Mesendoderm (in vitro differentiated cells): Measurements from ENCODE around the gene LYRM2.

Experiments used
- DNase-seq: peaks from one replicate; pipeline ENCODE4 v3.0.0; 2013
- H2AK5ac ChIP-seq: 2 replicates; pipeline ENCODE4 v1.6.1; 2013; ENCODE audit warnings: low read length, inconsistent platforms
- H2BK120ac ChIP-seq: 2 replicates; pipeline ENCODE4 v1.6.1; 2013; ENCODE audit warnings: low read depth, mild to moderate bottlenecking, low read length, moderate library complexity, mixed read lengths
- H2BK15ac ChIP-seq: replicated peaks from 2 replicates; pipeline ENCODE4 v1.6.1; 2013; ENCODE audit warnings: low read depth, mild to moderate bottlenecking, moderate library complexity
- H2BK5ac ChIP-seq: 2 replicates; pipeline ENCODE4 v1.6.1; 2013; ENCODE audit warnings: low read length, inconsistent platforms
- H3K18ac ChIP-seq: 2 replicates; pipeline ENCODE4 v1.6.1; 2013; ENCODE audit warnings: mild to moderate bottlenecking, low read length, mixed read lengths
- H3K23ac ChIP-seq: one replicate; pipeline ENCODE4 v1.6.1; 2013; ENCODE audit warnings: low read length
- H3K27ac ChIP-seq: 2 replicates; pipeline ENCODE4 v1.5.1; 2013; ENCODE audit warnings: low read depth, mild to moderate bottlenecking, inconsistent platforms, low read length, moderate library complexity
- H3K27me3 ChIP-seq: 2 replicates; pipeline ENCODE4 v1.6.1; 2013; ENCODE audit warnings: low read length, control low read depth, mild to moderate bottlenecking, inconsistent platforms; ENCODE audit not compliant: insufficient read depth, poor library complexity
- H3K36me3 ChIP-seq: 2 replicates; pipeline ENCODE4 v1.6.1; 2013; ENCODE audit warnings: low read length, inconsistent platforms; ENCODE audit not compliant: control insufficient read depth, insufficient read depth
- H3K4ac ChIP-seq: one replicate; pipeline ENCODE4 v1.6.1; 2013; ENCODE audit warnings: low read depth, mild to moderate bottlenecking, low read length, moderate library complexity
- H3K4me1 ChIP-seq: 2 replicates; pipeline ENCODE4 v1.6.1; 2013; ENCODE audit warnings: low read depth, low read length, inconsistent platforms; ENCODE audit not compliant: control insufficient read depth
- H3K4me2 ChIP-seq: 2 replicates; pipeline ENCODE4 v1.6.1; 2013; ENCODE audit warnings: low read length
- H3K4me3 ChIP-seq: 2 replicates; pipeline ENCODE4 v1.5.1; 2013; ENCODE audit warnings: mild to moderate bottlenecking, low read length
- H3K56ac ChIP-seq: one replicate; pipeline ENCODE4 v1.6.1; 2013; ENCODE audit warnings: low read length
- H3K79me1 ChIP-seq: 2 replicates; pipeline ENCODE4 v1.6.1; 2013; ENCODE audit warnings: low read length, inconsistent platforms
- H3K79me2 ChIP-seq: 2 replicates; pipeline ENCODE4 v1.6.1; 2013; ENCODE audit warnings: mild to moderate bottlenecking, low read length; ENCODE audit not compliant: control insufficient read depth, insufficient read depth
- H3K9ac ChIP-seq: 2 replicates; pipeline ENCODE4 v1.6.1; 2013; ENCODE audit warnings: low read length, inconsistent platforms
- H4K5ac ChIP-seq: one replicate; pipeline ENCODE4 v1.6.1; 2013; ENCODE audit warnings: low read length
- H4K8ac ChIP-seq: one replicate; pipeline ENCODE4 v1.6.1; 2013; ENCODE audit warnings: low read depth, mild to moderate bottlenecking, control low read depth, low read length, moderate library complexity
- WGBS: extraction: QIAGEN DNeasy Blood & Tissue Kit; methylation state at CpG from one replicate; pipeline ENCODE4 v1.1.7; 2013; ENCODE audit warnings: low lambda C conversion rate, missing lambda C conversion rate; ENCODE audit not compliant: insufficient coverage; ENCODE audit errors: extremely low coverage; 5-methylcytosine and 5-hydroxymethylcytosine counted together

The LYRM2 gene

DNA sequence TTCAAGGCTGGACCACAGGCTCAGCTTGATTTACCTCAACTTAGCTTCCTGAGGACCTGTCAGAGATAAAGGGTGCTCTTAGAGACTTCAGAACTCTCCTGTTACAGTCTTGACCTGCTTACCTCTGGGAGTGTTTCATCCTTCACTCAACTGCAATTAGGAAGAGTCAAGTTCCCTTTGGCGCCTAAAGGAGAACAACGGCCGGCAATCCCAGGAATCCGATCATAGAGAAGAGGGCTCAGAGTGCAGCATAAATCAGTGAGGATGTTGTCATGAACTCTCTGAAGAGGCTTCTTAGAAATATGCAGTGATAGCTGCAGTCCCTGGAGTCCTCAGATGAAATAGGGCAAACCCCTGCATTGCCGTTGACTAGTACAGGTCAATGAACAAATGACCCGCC lies 36.4 kb downstream of the LYRM2 start:
- H3K4me1 ChIP-seq: no peaks in the 10 kb centered on the region
- DNase-seq: no peak
- no peak overlapping the region for H3K27ac ChIP-seq
- no peak overlapping the region for H3K9ac ChIP-seq
- peak overlapping the region; percentile 41 for H2AK5ac ChIP-seq
- H2BK120ac ChIP-seq: no peak overlapping the region
- H3K79me1 ChIP-seq: no peaks in the 10 kb centered on the region
- H3K4ac ChIP-seq: no peak overlapping the region
- no peaks in the 10 kb centered on the region for H3K27me3 ChIP-seq
- H3K56ac ChIP-seq: peak overlapping the region; percentile 42
- no peak overlapping the region for H4K5ac ChIP-seq
- peaks cover 3% of the 10 kb centered on the region for H3K36me3 ChIP-seq
- H2BK5ac ChIP-seq: no peak overlapping the region
- no peak overlapping the region for H3K23ac ChIP-seq
- H3K18ac ChIP-seq: no peak overlapping the region
- H3K4me3 ChIP-seq: no peak overlapping the region
- H3K79me2 ChIP-seq: no peaks in the 10 kb centered on the region
- H2BK15ac ChIP-seq: no peak overlapping the region
- no peak overlapping the region for H3K4me2 ChIP-seq
- no CpG with 5 or more reads among the region's 6 CpGs for WGBS
- H4K8ac ChIP-seq: no peak overlapping the region

DNA sequence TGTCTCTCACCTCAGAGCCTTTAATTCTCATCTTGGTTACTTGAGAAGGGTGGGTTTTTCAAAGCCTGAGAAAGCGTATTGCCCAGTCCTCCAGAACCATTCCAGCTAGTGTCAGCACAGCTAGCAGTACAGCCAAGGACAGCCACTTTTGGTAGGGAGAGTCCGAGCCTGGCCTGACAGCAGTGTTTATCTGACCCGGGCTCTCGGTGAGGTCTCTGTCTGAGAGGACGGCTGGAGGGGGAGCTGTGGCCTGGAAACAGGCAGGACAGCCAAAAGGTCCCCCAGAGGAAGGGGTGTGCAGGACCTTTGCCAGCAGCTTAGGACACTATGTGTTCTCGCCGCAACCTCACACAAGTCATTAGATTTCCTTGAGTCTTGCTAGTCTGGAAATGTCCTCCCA lies 38.8 kb downstream of the LYRM2 start:
- Histone ChIP-seq H3K23ac (no peak overlapping the region), H2BK120ac (no peak overlapping the region), H3K56ac (peak overlapping the region; percentile 38), H3K27ac (peak overlapping the region; percentile 69), H4K8ac (no peak overlapping the region), H3K4ac (no peak overlapping the region), H3K79me2 (no peaks in the 10 kb centered on the region), H3K9ac (peak overlapping the region; percentile 7), H3K79me1 (no peaks in the 10 kb centered on the region), H3K4me2 (no peak overlapping the region), H4K5ac (no peak overlapping the region), H3K27me3 (no peaks in the 10 kb centered on the region), H2BK15ac (no peak overlapping the region), H3K4me1 (no peaks in the 10 kb centered on the region), H3K36me3 (no peaks in the 10 kb centered on the region), H2AK5ac (no peak overlapping the region), H3K4me3 (no peak overlapping the region), H3K18ac (no peak overlapping the region), H2BK5ac (peak overlapping the region; percentile 33)
- peak; percentile 44 for DNase-seq
- no CpG with 5 or more reads among the region's 7 CpGs for WGBS

DNA sequence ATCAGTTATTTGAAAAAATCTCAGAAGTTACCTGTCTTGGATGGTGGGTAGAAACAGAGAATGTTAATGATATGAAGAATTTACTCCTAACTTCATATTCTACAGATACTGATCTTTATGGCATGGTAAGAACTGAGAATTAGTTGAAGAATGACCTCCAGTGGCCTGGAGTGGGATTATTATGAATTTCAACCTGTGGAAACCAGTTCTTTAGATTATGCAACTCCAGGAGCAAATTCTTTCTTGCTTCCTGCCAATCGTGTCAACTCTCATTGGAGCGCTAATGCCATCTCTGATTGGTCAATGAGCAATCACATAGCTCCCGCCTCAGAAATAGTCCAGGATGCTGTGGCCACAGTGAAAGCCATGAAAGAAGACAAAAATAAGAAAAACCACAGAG lies 40.6 kb downstream of the LYRM2 start:
- Histone ChIP-seq H3K4me1 (no peaks in the 10 kb centered on the region), H3K79me2 (no peaks in the 10 kb centered on the region), H4K5ac (no peak overlapping the region), H3K27me3 (no peaks in the 10 kb centered on the region), H2AK5ac (peak overlapping the region; percentile 5), H3K18ac (no peak overlapping the region), H3K4ac (no peak overlapping the region), H3K27ac (no peak overlapping the region), H3K23ac (no peak overlapping the region), H4K8ac (no peak overlapping the region), H3K56ac (no peak overlapping the region), H3K9ac (no peak overlapping the region), H2BK5ac (no peak overlapping the region), H3K79me1 (no peaks in the 10 kb centered on the region), H3K36me3 (no peaks in the 10 kb centered on the region), H2BK120ac (no peak overlapping the region), H3K4me3 (no peak overlapping the region), H3K4me2 (no peak overlapping the region), H2BK15ac (no peak overlapping the region)
- WGBS: no CpG with 5 or more reads among the region's 3 CpGs
- DNase-seq: peak; percentile 90

DNA sequence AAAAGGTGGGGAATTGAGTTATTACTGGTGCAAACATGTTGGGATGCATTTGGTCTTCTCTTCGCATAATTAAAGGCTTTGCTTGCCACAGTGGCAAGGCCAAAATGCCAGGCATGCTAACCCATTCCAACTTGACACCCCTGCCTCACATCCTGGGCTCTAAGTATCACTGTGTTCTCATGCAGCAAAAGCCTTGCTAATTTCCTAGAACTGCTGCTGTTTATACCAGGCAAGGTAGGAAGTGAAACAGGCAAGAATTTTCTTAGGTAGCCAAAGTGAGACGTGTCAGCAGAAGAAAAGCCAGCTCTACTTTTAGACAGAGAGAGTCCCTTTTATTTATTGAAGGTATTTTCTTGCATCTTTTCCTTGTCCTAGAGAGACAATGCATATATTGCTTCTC lies 41.2 kb downstream of the LYRM2 start:
- no peaks in the 10 kb centered on the region for H3K4me1 ChIP-seq
- H2BK120ac ChIP-seq: no peak overlapping the region
- H3K36me3 ChIP-seq: no peaks in the 10 kb centered on the region
- no peaks in the 10 kb centered on the region for H3K79me1 ChIP-seq
- no peak overlapping the region for H3K27ac ChIP-seq
- H4K8ac ChIP-seq: no peak overlapping the region
- no peak overlapping the region for H3K4ac ChIP-seq
- H2AK5ac ChIP-seq: no peak overlapping the region
- H3K4me3 ChIP-seq: no peak overlapping the region
- no peak overlapping the region for H3K4me2 ChIP-seq
- no peak overlapping the region for H4K5ac ChIP-seq
- no CpG with 5 or more reads among the region's 2 CpGs for WGBS
- H3K56ac ChIP-seq: no peak overlapping the region
- no peak overlapping the region for H3K23ac ChIP-seq
- no peak for DNase-seq
- no peaks in the 10 kb centered on the region for H3K27me3 ChIP-seq
- no peak overlapping the region for H3K9ac ChIP-seq
- no peaks in the 10 kb centered on the region for H3K79me2 ChIP-seq
- no peak overlapping the region for H3K18ac ChIP-seq
- no peak overlapping the region for H2BK15ac ChIP-seq
- no peak overlapping the region for H2BK5ac ChIP-seq

DNA sequence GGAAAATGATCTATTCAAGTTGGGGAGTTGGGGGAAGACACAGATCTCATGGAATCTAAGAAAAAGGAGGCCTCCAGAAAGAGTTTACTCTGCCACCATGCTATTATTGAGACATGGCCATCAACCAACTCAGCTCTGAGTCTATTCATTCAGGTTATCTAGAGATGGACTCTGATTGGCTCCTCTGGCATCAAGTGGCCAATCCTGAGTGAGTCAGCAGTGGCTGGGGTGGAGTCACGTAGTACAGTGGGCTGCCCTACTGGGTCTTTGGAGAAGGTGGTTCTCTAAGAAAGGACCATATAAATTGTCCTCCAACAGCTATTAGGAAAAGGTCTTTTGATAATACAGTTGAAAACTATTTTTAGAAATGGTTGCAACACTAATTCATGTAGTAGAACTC lies 42.1 kb downstream of the LYRM2 start:
- no peak overlapping the region for H3K27ac ChIP-seq
- no peak overlapping the region for H2BK5ac ChIP-seq
- no peak overlapping the region for H3K4me3 ChIP-seq
- no peaks in the 10 kb centered on the region for H3K79me2 ChIP-seq
- H3K4me1 ChIP-seq: peaks cover 4% of the 10 kb centered on the region
- no peaks in the 10 kb centered on the region for H3K79me1 ChIP-seq
- WGBS: no CpG with 5 or more reads among the region's 1 CpG
- peak; percentile 42 for DNase-seq
- no peak overlapping the region for H3K56ac ChIP-seq
- no peak overlapping the region for H3K4ac ChIP-seq
- no peak overlapping the region for H3K18ac ChIP-seq
- H3K27me3 ChIP-seq: no peaks in the 10 kb centered on the region
- no peak overlapping the region for H4K8ac ChIP-seq
- no peak overlapping the region for H3K4me2 ChIP-seq
- no peak overlapping the region for H3K23ac ChIP-seq
- H2BK120ac ChIP-seq: no peak overlapping the region
- no peak overlapping the region for H4K5ac ChIP-seq
- H2AK5ac ChIP-seq: no peak overlapping the region
- no peak overlapping the region for H2BK15ac ChIP-seq
- no peak overlapping the region for H3K9ac ChIP-seq
- H3K36me3 ChIP-seq: no peaks in the 10 kb centered on the region

DNA sequence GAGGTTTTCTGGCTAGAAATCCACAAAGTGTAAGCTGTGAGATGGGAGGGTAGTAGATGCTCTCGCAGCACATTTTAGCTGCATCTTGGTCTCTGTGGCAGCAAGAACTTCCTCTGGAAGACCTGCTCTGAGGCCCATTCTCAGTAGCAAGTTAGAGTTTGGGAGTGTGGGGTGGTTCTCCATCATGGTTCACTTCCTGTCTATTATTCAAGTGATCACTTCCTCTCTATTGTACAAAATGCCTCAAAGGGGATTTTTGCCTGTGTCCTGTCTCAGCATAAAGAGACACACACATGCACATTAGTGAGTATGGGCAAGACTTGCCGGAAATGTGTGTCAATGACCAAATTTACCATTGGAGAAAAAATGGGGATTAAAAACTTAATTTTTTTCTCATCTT lies 42.5 kb downstream of the LYRM2 start:
- Histone ChIP-seq H3K23ac (no peak overlapping the region), H3K36me3 (no peaks in the 10 kb centered on the region), H2BK5ac (no peak overlapping the region), H4K8ac (no peak overlapping the region), H3K9ac (no peak overlapping the region), H4K5ac (no peak overlapping the region), H3K4me1 (peaks cover 6% of the 10 kb centered on the region), H2BK15ac (no peak overlapping the region), H3K27ac (no peak overlapping the region), H3K27me3 (no peaks in the 10 kb centered on the region), H3K56ac (no peak overlapping the region), H3K4me2 (no peak overlapping the region), H3K4ac (no peak overlapping the region), H3K18ac (no peak overlapping the region), H2AK5ac (peak overlapping the region; percentile 30), H3K79me2 (no peaks in the 10 kb centered on the region), H2BK120ac (no peak overlapping the region), H3K4me3 (no peak overlapping the region), H3K79me1 (no peaks in the 10 kb centered on the region)
- DNase-seq: no peak
- no CpG with 5 or more reads among the region's 2 CpGs for WGBS
